GM23248 (cell line): ENCODE measurements around the gene HK1. TPM values are rescaled to one million over a fixed set of nuclear protein-coding genes. Genes with fewer than 3 reads are reported as not detected.

Experiments
- DNase-seq: peaks from one replicate; pipeline ENCODE4 v3.0.0-alpha.2; 2015
- H2AFZ ChIP-seq: fragments of 200-600 bp; sonication (generic); 2 replicates; pipeline ENCODE4 v1.6.1; 2016; ENCODE audit warnings: antibody characterized with exemption
- H3F3A ChIP-seq: fragments of 200-600 bp; sonication (generic); 2 replicates; pipeline ENCODE4 v1.6.1; 2016; ENCODE audit warnings: mild to moderate bottlenecking, antibody characterized with exemption, mixed run types; ENCODE audit not compliant: insufficient read depth
- H3K27ac ChIP-seq: fragments of 200-600 bp; sonication (generic); 2 replicates; pipeline ENCODE4 v1.5.1; 2016; ENCODE audit warnings: mild to moderate bottlenecking
- H3K27me3 ChIP-seq: fragments of 200-600 bp; sonication (generic); replicated peaks from 2 replicates; pipeline ENCODE4 v1.6.1; 2016; ENCODE audit warnings: mild to moderate bottlenecking; ENCODE audit not compliant: insufficient read depth
- H3K36me3 ChIP-seq: fragments of 200-600 bp; sonication (generic); 2 replicates; pipeline ENCODE4 v1.6.1; 2016; ENCODE audit warnings: low read depth, mild to moderate bottlenecking
- H3K4me1 ChIP-seq: fragments of 200-600 bp; sonication (generic); 2 replicates; pipeline ENCODE4 v1.6.1; 2016; ENCODE audit warnings: mild to moderate bottlenecking; ENCODE audit not compliant: insufficient read depth
- H3K4me2 ChIP-seq: fragments of 200-600 bp; sonication (generic); one replicate; pipeline ENCODE4 v1.6.1; 2016; ENCODE audit warnings: mild to moderate bottlenecking; ENCODE audit not compliant: unreplicated experiment
- H3K4me3 ChIP-seq: fragments of 200-600 bp; sonication (generic); 2 replicates; pipeline ENCODE4 v1.5.1; 2016; ENCODE audit warnings: mild to moderate bottlenecking
- H3K79me2 ChIP-seq: fragments of 200-600 bp; sonication (generic); 2 replicates; pipeline ENCODE4 v1.6.1; 2016; ENCODE audit warnings: mild to moderate bottlenecking; ENCODE audit not compliant: insufficient read depth
- H3K9ac ChIP-seq: fragments of 200-600 bp; sonication (generic); 2 replicates; pipeline ENCODE4 v1.6.1; 2016; ENCODE audit warnings: mild to moderate bottlenecking
- H3K9me2 ChIP-seq: fragments of 200-600 bp; sonication (generic); 2 replicates; pipeline ENCODE4 v1.6.1; 2016; ENCODE audit warnings: mixed run types, mild to moderate bottlenecking, moderate library complexity; ENCODE audit not compliant: insufficient read depth
- H3K9me3 ChIP-seq: fragments of 200-600 bp; sonication (generic); one replicate; pipeline ENCODE4 v1.6.1; 2017; ENCODE audit warnings: low read depth
- H4K20me1 ChIP-seq: fragments of 200-600 bp; sonication (generic); 2 replicates; pipeline ENCODE4 v1.6.0; 2016; ENCODE audit not compliant: insufficient read depth
- EZH2 ChIP-seq: fragments of 200-600 bp; sonication (generic); IDR thresholded peaks from 2 replicates; pipeline ENCODE4 v1.6.1; 2018; ENCODE audit warnings: antibody characterized with exemption, mild to moderate bottlenecking; ENCODE audit not compliant: insufficient read depth, poor library complexity, severe bottlenecking
- EZH2phosphoT487 ChIP-seq: fragments of 200-600 bp; sonication (generic); IDR thresholded peaks from 2 replicates; pipeline ENCODE4 v1.6.1; 2018; ENCODE audit warnings: antibody characterized with exemption, moderate library complexity, mild to moderate bottlenecking, low read depth; ENCODE audit not compliant: insufficient read depth
- WGBS, 2 experiments: methylation state at CpG; one replicate each; pipeline ENCODE4 v1.1.6; 2015 to 2017; ENCODE audit warnings: low lambda C conversion rate in 2 of 2, low coverage in 1 of 2; ENCODE audit errors: missing lambda C conversion rate in 2 of 2; 5-methylcytosine and 5-hydroxymethylcytosine counted together
- in situ Hi-C: fragments of 300-500 bp; cut with MboI; formaldehyde crosslinking; loops from 2 replicates; pipeline ENCODE4 v1.15.0; 2020
- polyA plus RNA-seq: library from polyadenylated mRNA; unstranded; fragments of >200 nt; fragmentation: Nextera tagmentation; extraction: Ambion mirVana; gene quantifications from 2 replicates; pipeline ENCODE4 v1.2.1, GENCODE V29; 2016
- total RNA-seq: library from RNA; depleted of rRNA; stranded (reverse); fragments of >200 nt; shearing (Covaris generic); gene quantifications from 2 replicates; pipeline ENCODE4 v1.2.3, GENCODE V29; 2014

Gene HK1
- total and polyA plus RNA-seq, 2 experiments from 2014 or later = 96.6 to 134 TPM

GRCh38 chr10:69254877-69255276 is 23.4 kb upstream of the HK1 start:
- Histone ChIP-seq H3K9ac (no peak overlapping the region), H3K4me2 (no peak overlapping the region), H3K36me3 (no peaks in the 10 kb centered on the region), H4K20me1 (no peaks in the 10 kb centered on the region), H3K79me2 (no peaks in the 10 kb centered on the region), H3K27ac (no peak overlapping the region), H3K9me2 (no peaks in the 10 kb centered on the region), H3K4me3 (no peak overlapping the region), H3K27me3 (no peaks in the 10 kb centered on the region), H3K9me3 (no peaks in the 10 kb centered on the region), H3K4me1 (no peaks in the 10 kb centered on the region), H3F3A (no peaks in the 10 kb centered on the region), H2AFZ (no peak overlapping the region)
- TF ChIP-seq EZH2phosphoT487 (no peak), EZH2 (no peak)
- in situ Hi-C loops = no loop called here
- WGBS, 2 experiments = 49 to 52% methylated on average over 7 of the region's 7 CpGs
- no peak for DNase-seq

GRCh38 chr10:69259547-69260243 is 18.6 kb upstream of the HK1 start:
- WGBS, 2 experiments = 69 to 74% methylated on average over 3 of the region's 3 CpGs
- no peak for DNase-seq
- no peak overlapping the region for H3K9ac ChIP-seq
- no peak overlapping the region for H3K27ac ChIP-seq
- H3K9me3 ChIP-seq = no peaks in the 10 kb centered on the region
- H3K9me2 ChIP-seq = no peaks in the 10 kb centered on the region
- H3K79me2 ChIP-seq = no peaks in the 10 kb centered on the region
- H3K27me3 ChIP-seq = no peaks in the 10 kb centered on the region
- H3K4me1 ChIP-seq = no peaks in the 10 kb centered on the region
- no peak overlapping the region for H3K4me2 ChIP-seq
- no peaks in the 10 kb centered on the region for H4K20me1 ChIP-seq
- H3K4me3 ChIP-seq = no peak overlapping the region
- H2AFZ ChIP-seq = no peak overlapping the region
- H3K36me3 ChIP-seq = no peaks in the 10 kb centered on the region
- TF ChIP-seq EZH2 = no peak
- no peak for TF ChIP-seq EZH2phosphoT487
- in situ Hi-C loops = no loop called here
- no peaks in the 10 kb centered on the region for H3F3A ChIP-seq

- no peak for TF ChIP-seq EZH2phosphoT487
- no peak for TF ChIP-seq EZH2
- Histone ChIP-seq H3K4me1 (no peaks in the 10 kb centered on the region), H3K9me2 (no peaks in the 10 kb centered on the region), H3K27ac (no peak overlapping the region), H3K27me3 (no peaks in the 10 kb centered on the region), H3K9ac (no peak overlapping the region), H3K79me2 (no peaks in the 10 kb centered on the region), H3F3A (no peaks in the 10 kb centered on the region), H3K4me2 (no peak overlapping the region), H3K36me3 (no peaks in the 10 kb centered on the region), H3K4me3 (no peak overlapping the region), H4K20me1 (no peaks in the 10 kb centered on the region), H3K9me3 (no peaks in the 10 kb centered on the region), H2AFZ (no peak overlapping the region)
- 79 to 83% methylated on average over 8 of the region's 8 CpGs for WGBS, 2 experiments
- in situ Hi-C loops = no loop called here
- no peak for DNase-seq
Measured at GRCh38 chr10:69261184-69261583, 17.1 kb upstream of the HK1 start.

GRCh38 chr10:69262292-69262751 is 16.0 kb upstream of the HK1 start:
- no peak overlapping the region for H2AFZ ChIP-seq
- H3K4me3 ChIP-seq = no peak overlapping the region
- H3K27ac ChIP-seq = no peak overlapping the region
- H3K4me2 ChIP-seq = no peak overlapping the region
- no peaks in the 10 kb centered on the region for H3F3A ChIP-seq
- no peak for DNase-seq
- no peaks in the 10 kb centered on the region for H3K9me2 ChIP-seq
- no peaks in the 10 kb centered on the region for H3K27me3 ChIP-seq
- in situ Hi-C loops = no loop called here
- no peaks in the 10 kb centered on the region for H3K79me2 ChIP-seq
- WGBS, 2 experiments = 78 to 80% methylated on average over 3 of the region's 3 CpGs
- no peaks in the 10 kb centered on the region for H4K20me1 ChIP-seq
- no peaks in the 10 kb centered on the region for H3K4me1 ChIP-seq
- H3K36me3 ChIP-seq = no peaks in the 10 kb centered on the region
- H3K9me3 ChIP-seq = no peaks in the 10 kb centered on the region
- H3K9ac ChIP-seq = no peak overlapping the region
- TF ChIP-seq EZH2phosphoT487 (no peak), EZH2 (no peak)

GRCh38 chr10:69265521-69265920 is 12.8 kb upstream of the HK1 start:
- Histone ChIP-seq H3K79me2 (no peaks in the 10 kb centered on the region), H3K4me3 (no peak overlapping the region), H3F3A (no peaks in the 10 kb centered on the region), H3K4me1 (no peaks in the 10 kb centered on the region), H3K27me3 (no peaks in the 10 kb centered on the region), H4K20me1 (no peaks in the 10 kb centered on the region), H3K9ac (no peak overlapping the region), H3K27ac (no peak overlapping the region), H3K9me3 (no peaks in the 10 kb centered on the region), H2AFZ (no peak overlapping the region), H3K9me2 (no peaks in the 10 kb centered on the region), H3K4me2 (no peak overlapping the region), H3K36me3 (no peaks in the 10 kb centered on the region)
- DNase-seq = no peak
- in situ Hi-C loops = no loop called here
- 79 to 81% methylated on average over 15 to 17 of the region's 17 CpGs for WGBS, 2 experiments
- TF ChIP-seq EZH2phosphoT487 (no peak), EZH2 (no peak)
